HEK293 (cell line): Measurements from ENCODE around the gene NOL4.

ENCODE experiments used
- CTCF ChIA-PET: fragments of 350-600 bp; formaldehyde crosslinking; extraction: SDS; loops from one replicate; lab custom pipeline; 2021; ENCODE audit warnings: antibody characterized with exemption; lab: Yijun Ruan, JAX
- POLR2A ChIA-PET: fragments of 300-600 bp; formaldehyde crosslinking; extraction: SDS; loops from one replicate; lab custom pipeline; 2020; ENCODE audit warnings: antibody characterized with exemption, inconsistent platforms; lab: Yijun Ruan, JAX
- H3K27ac ChIP-seq: fragments of 200-500 bp; sonication (Bioruptor generic); 2 replicates; pipeline ENCODE4 v1.5.1; 2014; ENCODE audit warnings: low read depth, low read length, control low read depth, inconsistent platforms; ENCODE audit errors: extremely low read depth
- H3K36me3 ChIP-seq, 2 experiments: fragments of 200-500 bp in 1 of 2; sonication (Bioruptor generic) in 1 of 2; 1 replicate in 1 of 2; 2 replicates in 1 of 2; pipeline ENCODE4 v1.5.1; 2014 to 2017; ENCODE audit warnings: inconsistent platforms in 2 of 2, low read length in 2 of 2; ENCODE audit not compliant: control insufficient read depth in 2 of 2, insufficient read depth in 1 of 2
- H3K4me1 ChIP-seq: fragments of 200-500 bp; sonication (Bioruptor generic); 2 replicates; pipeline ENCODE4 v1.5.1; 2014; ENCODE audit warnings: mild to moderate bottlenecking, low read length, inconsistent platforms; ENCODE audit not compliant: control insufficient read depth, insufficient read depth
- H3K4me3 ChIP-seq: 2 replicates; pipeline ENCODE4 v1.5.1; 2011; ENCODE audit warnings: low read depth, mild to moderate bottlenecking, control low read depth, low read length, moderate library complexity
- H3K9me3 ChIP-seq: fragments of 200-500 bp; sonication (Bioruptor generic); 2 replicates; pipeline ENCODE4 v1.5.1; 2014; ENCODE audit warnings: low read depth, low read length, inconsistent platforms; ENCODE audit not compliant: control insufficient read depth, insufficient read depth
- PRDM10 ChIP-seq: fragments of 450-650 bp; formaldehyde crosslinking; IDR thresholded peaks from 2 replicates; pipeline ENCODE4 v1.5.1; 2016; ENCODE audit warnings: missing biosample characterization, missing genetic modification characterization
- PRDM2 ChIP-seq: fragments of 450-650 bp; formaldehyde crosslinking; IDR thresholded peaks from 2 replicates; pipeline ENCODE4 v1.5.1; 2016; ENCODE audit warnings: missing biosample characterization, missing genetic modification characterization, borderline replicate concordance
- ZFP3 ChIP-seq: fragments of 450-650 bp; formaldehyde crosslinking; IDR thresholded peaks from 2 replicates; pipeline ENCODE4 v1.5.1; 2016; ENCODE audit warnings: low read depth, missing biosample characterization, missing genetic modification characterization
- ZFP41 ChIP-seq: fragments of 450-650 bp; formaldehyde crosslinking; IDR thresholded peaks from 2 replicates; pipeline ENCODE4 v1.5.1; 2016; ENCODE audit warnings: missing biosample characterization, missing genetic modification characterization, borderline replicate concordance
- ZFP69B ChIP-seq: fragments of 450-650 bp; formaldehyde crosslinking; IDR thresholded peaks from 2 replicates; pipeline ENCODE4 v1.5.1; 2016; ENCODE audit warnings: missing biosample characterization, missing genetic modification characterization
- ZNF133 ChIP-seq: fragments of 450-650 bp; formaldehyde crosslinking; IDR thresholded peaks from 2 replicates; pipeline ENCODE4 v1.5.1; 2016; ENCODE audit warnings: missing biosample characterization, missing genetic modification characterization
- ZNF366 ChIP-seq: fragments of 450-650 bp; formaldehyde crosslinking; conservative IDR thresholded peaks from 2 replicates; pipeline ENCODE4 v1.5.1; 2016; ENCODE audit warnings: missing biosample characterization, missing genetic modification characterization
- ZNF426 ChIP-seq: fragments of 450-650 bp; formaldehyde crosslinking; IDR thresholded peaks from 2 replicates; pipeline ENCODE4 v1.5.1; 2017; ENCODE audit warnings: missing biosample characterization, missing genetic modification characterization, mild to moderate bottlenecking, inconsistent platforms, moderate library complexity
- ZNF449 ChIP-seq: fragments of 450-650 bp; formaldehyde crosslinking; IDR thresholded peaks from 2 replicates; pipeline ENCODE4 v1.5.1; 2017; ENCODE audit warnings: missing biosample characterization, mild to moderate bottlenecking, missing genetic modification characterization, moderate library complexity

The NOL4 gene

GRCh38 chr18:34225218-34225553 is 473 bp upstream of the NOL4 start (continued):
- peak; percentile 81; the same call in 1 of the 2 replicates for TF ChIP-seq PRDM10 (tag by site-specific recombination)
- peak; percentile 8 for TF ChIP-seq ZNF366 (tag by site-specific recombination)
- no peak for TF ChIP-seq ZFP69B (tag by site-specific recombination)
- TF ChIP-seq ZFP3 (tag by site-specific recombination): no peak
- no peak for TF ChIP-seq ZNF449 (tag by site-specific recombination)
- no peak for TF ChIP-seq ZFP41

- POLR2A ChIA-PET: interaction anchor here (1.0 kb wide), 1 partner anchor 32 kb away, joined by 3 read pairs; no protein-coding TSS in a partner anchor
- CTCF ChIA-PET: interaction anchor here (0.8 to 4.3 kb wide), 12 partner anchors 9 to 392 kb away, joined by 3 to 31 read pairs (median 6); no protein-coding TSS in a partner anchor
- no peaks in the 10 kb centered on the region for H3K9me3 ChIP-seq
- no peaks in the 10 kb centered on the region for H3K4me1 ChIP-seq
- no peaks in the 10 kb centered on the region for H3K36me3 ChIP-seq
- H3K4me3 ChIP-seq: peak overlapping the region; percentile 70
- TF ChIP-seq PRDM10 (tag by site-specific recombination): peak; percentile 42; the same call in 1 of the 2 replicates
- no peak for TF ChIP-seq PRDM2 (tag by site-specific recombination)
- TF ChIP-seq ZNF426 (tag by site-specific recombination): no peak
- TF ChIP-seq ZNF133 (tag by site-specific recombination): no peak
- no peak overlapping the region; the same call in 1 of the 2 replicates for H3K27ac ChIP-seq
Measured at GRCh38 chr18:34223893-34224422, 755 bp downstream of the NOL4 start.
